Prostate gland (tissue), 2 donors: Measurements from ENCODE around the gene SCCPDH.

Experiments used
- POLR2A ChIP-seq: fragments of 450-650 bp; IDR thresholded peaks from one replicate; pipeline ENCODE4 v1.6.1; 2016; ENCODE audit warnings: antibody characterized with exemption, mild to moderate bottlenecking
- TF ChIP-seq, protein P1 (sequence below), 4 experiments: fragments of 200-600 bp in 2 of 4; fragments of 450-650 bp in 2 of 4; sonication (generic) in 2 of 4; IDR thresholded peaks; 1 replicate in 3 of 4; 2 replicates in 1 of 4; pipeline ENCODE4 v1.5.1; 2016 to 2019; ENCODE audit warnings: antibody characterized with exemption in 4 of 4, mild to moderate bottlenecking in 2 of 4, moderate library complexity in 2 of 4

DNA sequence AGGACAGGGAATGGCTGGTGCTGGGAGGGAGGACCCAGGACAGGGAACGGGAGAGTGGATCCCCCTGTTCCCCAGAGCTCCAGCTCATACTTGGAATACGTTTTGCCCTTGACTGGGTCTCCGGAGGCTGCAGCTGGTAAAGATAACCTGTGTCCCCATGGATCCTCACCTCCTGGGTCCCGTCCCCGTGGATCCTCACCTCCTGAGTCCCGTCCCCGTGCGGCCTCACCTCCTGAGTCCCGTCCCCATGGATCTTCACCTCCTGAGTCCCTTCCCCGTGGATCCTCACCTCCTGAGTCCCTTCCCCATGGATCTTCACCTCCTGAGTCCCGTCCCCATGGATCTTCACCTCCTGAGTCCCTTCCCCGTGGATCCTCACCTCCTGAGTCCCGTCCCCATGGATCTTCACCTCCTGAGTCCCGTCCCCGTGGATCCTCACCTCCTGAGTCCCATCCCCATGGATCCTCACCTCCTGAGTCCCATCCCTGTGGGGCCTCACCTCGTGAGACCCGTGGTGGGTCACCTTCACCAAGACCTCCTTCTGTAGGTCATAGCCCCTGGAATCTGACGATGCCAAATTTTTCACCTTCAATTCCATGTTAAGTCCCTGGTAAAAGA lies 61.4 kb downstream of the SCCPDH start:
- TF ChIP-seq, protein P1, sequence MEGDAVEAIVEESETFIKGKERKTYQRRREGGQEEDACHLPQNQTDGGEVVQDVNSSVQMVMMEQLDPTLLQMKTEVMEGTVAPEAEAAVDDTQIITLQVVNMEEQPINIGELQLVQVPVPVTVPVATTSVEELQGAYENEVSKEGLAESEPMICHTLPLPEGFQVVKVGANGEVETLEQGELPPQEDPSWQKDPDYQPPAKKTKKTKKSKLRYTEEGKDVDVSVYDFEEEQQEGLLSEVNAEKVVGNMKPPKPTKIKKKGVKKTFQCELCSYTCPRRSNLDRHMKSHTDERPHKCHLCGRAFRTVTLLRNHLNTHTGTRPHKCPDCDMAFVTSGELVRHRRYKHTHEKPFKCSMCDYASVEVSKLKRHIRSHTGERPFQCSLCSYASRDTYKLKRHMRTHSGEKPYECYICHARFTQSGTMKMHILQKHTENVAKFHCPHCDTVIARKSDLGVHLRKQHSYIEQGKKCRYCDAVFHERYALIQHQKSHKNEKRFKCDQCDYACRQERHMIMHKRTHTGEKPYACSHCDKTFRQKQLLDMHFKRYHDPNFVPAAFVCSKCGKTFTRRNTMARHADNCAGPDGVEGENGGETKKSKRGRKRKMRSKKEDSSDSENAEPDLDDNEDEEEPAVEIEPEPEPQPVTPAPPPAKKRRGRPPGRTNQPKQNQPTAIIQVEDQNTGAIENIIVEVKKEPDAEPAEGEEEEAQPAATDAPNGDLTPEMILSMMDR (IDR thresholded peaks at IDR 0.05): no peak
- no peak for TF ChIP-seq POLR2A
